NOMO-1 treated with dmso at 0.1 percent for 144 hours (cell line): ENCODE measurements around the gene CDH11.

Experiments
- DNase-seq: peaks from one replicate; lab custom pipeline; 2025; ENCODE audit not compliant: unreplicated experiment; lab: John Stamatoyannopoulos, UW

The CDH11 gene

GRCh38 chr16:65071433-65072311 lies 50.2 kb downstream of the CDH11 start:
- DNase-seq = no peak

- no peak for DNase-seq
These were observed 50.9 kb downstream of the CDH11 start for GRCh38 chr16:65070831-65071432.

GRCh38 chr16:65069766-65070165 lies 52.1 kb downstream of the CDH11 start:
- DNase-seq = no peak

- DNase-seq = no peak
These were observed 52.8 kb downstream of the CDH11 start for GRCh38 chr16:65069065-65069464.

- DNase-seq = no peak
These were observed 53.6 kb downstream of the CDH11 start for GRCh38 chr16:65068151-65068740.

GRCh38 chr16:65066651-65067050 lies 55.2 kb downstream of the CDH11 start:
- no peak for DNase-seq

- no peak for DNase-seq
These were observed 56.8 kb downstream of the CDH11 start for GRCh38 chr16:65065031-65065430.

GRCh38 chr16:65064131-65064530 lies 57.7 kb downstream of the CDH11 start:
- DNase-seq = no peak

- no peak for DNase-seq
These were observed 58.9 kb downstream of the CDH11 start for GRCh38 chr16:65062736-65063583.

GRCh38 chr16:65061935-65062518 lies 59.8 kb downstream of the CDH11 start:
- DNase-seq = no peak

- no peak for DNase-seq
These were observed 60.6 kb downstream of the CDH11 start for GRCh38 chr16:65061263-65061662.

GRCh38 chr16:65059406-65059980 lies 62.4 kb downstream of the CDH11 start:
- no peak for DNase-seq

GRCh38 chr16:65057184-65057583 lies 64.7 kb downstream of the CDH11 start:
- no peak for DNase-seq

GRCh38 chr16:65054457-65054856 lies 67.4 kb downstream of the CDH11 start:
- DNase-seq = no peak

GRCh38 chr16:65049679-65050078 lies 72.2 kb downstream of the CDH11 start:
- no peak for DNase-seq

GRCh38 chr16:65045961-65046360 lies 75.9 kb downstream of the CDH11 start:
- DNase-seq = no peak

GRCh38 chr16:65044873-65045272 lies 77.0 kb downstream of the CDH11 start:
- no peak for DNase-seq

GRCh38 chr16:65044026-65044425 lies 77.8 kb downstream of the CDH11 start:
- DNase-seq = no peak

GRCh38 chr16:65042438-65043365 lies 79.2 kb downstream of the CDH11 start:
- no peak for DNase-seq
